Measurements from ENCODE around the gene SPNS1. TPM values are rescaled to one million over a fixed set of nuclear protein-coding genes. Genes with fewer than 3 reads are reported as not detected.

SPNS1 gene
- total RNA-seq, 1 experiment from 2014 or later: 61.3 TPM

DNA sequence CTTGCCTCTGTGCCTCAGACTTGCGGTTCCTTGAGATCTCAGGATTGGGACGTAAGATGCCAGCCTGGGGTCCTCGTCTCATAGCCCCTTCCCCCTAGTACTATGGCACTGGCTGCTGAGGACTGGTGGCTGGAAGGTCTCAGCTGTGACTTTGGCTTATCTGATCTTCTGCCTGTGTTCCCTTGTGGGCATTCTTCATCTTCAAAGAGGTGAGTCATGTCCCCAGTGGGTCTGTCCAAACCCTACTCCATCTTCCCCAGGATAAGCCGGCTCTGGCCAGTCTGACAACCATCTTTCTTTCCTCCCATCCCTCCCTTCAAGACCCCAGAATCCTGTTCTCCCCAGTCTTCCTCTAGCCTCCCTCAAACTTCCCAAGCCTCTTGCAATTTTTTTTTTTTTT lies 39.2 kb upstream of the SPNS1 start:
- no peaks in the 10 kb centered on the region for H3K9me3 Mint-ChIP-seq (ENCODE audit: unreplicated experiment)
- H3K27me3 ChIP-seq (replicated peaks; ENCODE audit: control insufficient read depth, insufficient read depth, low read length): no peaks in the 10 kb centered on the region
- ChIA-PET POLR2A (no interaction called here), CTCF (no interaction called here)
- BruUV-seq (replicated peaks): no TSS peak
- no peaks in the 10 kb centered on the region for H3K36me3 Mint-ChIP-seq (ENCODE audit: insufficient read depth, unreplicated experiment)
- DNase-seq: no peak
- H3K36me3 ChIP-seq (ENCODE audit: control insufficient read depth, insufficient read depth, low read length): no peaks in the 10 kb centered on the region
- H3K4me3 ChIP-seq (ENCODE audit: low read depth, low read length): no peak overlapping the region
- intact Hi-C loops (cut with micrococcal nuclease; ENCODE audit: unreplicated experiment): no loop called here
- H3K4me1 ChIP-seq: no peaks in the 10 kb centered on the region
- TF ChIP-seq, protein P1, sequence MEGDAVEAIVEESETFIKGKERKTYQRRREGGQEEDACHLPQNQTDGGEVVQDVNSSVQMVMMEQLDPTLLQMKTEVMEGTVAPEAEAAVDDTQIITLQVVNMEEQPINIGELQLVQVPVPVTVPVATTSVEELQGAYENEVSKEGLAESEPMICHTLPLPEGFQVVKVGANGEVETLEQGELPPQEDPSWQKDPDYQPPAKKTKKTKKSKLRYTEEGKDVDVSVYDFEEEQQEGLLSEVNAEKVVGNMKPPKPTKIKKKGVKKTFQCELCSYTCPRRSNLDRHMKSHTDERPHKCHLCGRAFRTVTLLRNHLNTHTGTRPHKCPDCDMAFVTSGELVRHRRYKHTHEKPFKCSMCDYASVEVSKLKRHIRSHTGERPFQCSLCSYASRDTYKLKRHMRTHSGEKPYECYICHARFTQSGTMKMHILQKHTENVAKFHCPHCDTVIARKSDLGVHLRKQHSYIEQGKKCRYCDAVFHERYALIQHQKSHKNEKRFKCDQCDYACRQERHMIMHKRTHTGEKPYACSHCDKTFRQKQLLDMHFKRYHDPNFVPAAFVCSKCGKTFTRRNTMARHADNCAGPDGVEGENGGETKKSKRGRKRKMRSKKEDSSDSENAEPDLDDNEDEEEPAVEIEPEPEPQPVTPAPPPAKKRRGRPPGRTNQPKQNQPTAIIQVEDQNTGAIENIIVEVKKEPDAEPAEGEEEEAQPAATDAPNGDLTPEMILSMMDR (IDR thresholded peaks at IDR 0.05; ENCODE audit: insufficient read depth in 1 of 2, low read depth in 1 of 2, low read length in 1 of 2, severe bottlenecking in 1 of 2, unreplicated experiment in 1 of 2): no peak
- H3K9me3 ChIP-seq: no peaks in the 10 kb centered on the region
- no peaks in the 10 kb centered on the region for H3K27me3 Mint-ChIP-seq (ENCODE audit: insufficient read depth, unreplicated experiment)
- no peak overlapping the region for H3K4me3 Mint-ChIP-seq (ENCODE audit: unreplicated experiment)
- peaks cover 6% of the 10 kb centered on the region for H3K4me1 Mint-ChIP-seq (ENCODE audit: low read depth, unreplicated experiment)
- H3K27ac Mint-ChIP-seq (ENCODE audit: unreplicated experiment): no peak overlapping the region

DNA sequence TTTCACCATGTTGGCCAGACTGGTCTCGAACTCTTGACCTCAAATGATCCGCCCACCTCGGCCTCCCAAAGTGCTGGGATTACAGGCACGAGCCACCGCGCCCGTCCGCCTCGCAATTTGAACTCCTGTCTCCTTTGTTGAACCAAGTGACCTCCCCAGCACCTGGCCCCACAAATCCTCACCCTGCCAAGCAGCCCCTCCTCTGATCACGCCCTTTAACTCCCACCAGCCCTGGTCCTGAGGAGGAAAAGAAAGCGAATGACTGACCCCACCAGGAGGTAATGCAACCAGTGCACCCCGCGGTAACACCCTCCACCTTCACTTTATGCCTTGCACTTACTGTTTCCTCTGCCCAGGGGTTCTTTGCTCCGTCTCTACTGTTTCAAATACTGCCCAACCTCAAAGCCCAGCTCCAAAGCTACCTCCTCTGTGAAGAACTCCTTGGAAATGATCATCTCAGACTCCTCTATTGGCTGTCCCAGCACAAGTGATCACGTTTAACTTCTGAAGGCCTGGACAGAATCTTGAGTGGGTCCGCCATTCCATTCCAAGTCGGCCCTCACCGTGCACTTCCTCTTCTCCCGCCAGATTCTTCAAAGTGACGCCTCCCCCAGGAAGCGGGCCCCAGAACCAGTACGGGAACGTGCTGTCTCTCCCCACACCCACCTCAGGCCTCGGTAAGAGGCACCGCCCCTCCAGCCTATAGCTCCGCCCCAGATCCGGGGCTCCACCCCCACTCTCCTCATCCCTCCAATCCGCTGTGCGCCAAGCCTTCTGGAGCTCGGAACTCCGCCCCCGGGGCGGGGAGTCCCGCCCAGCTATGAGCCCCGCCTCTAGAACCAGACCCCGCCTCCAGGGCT lies 38.4 kb upstream of the SPNS1 start:
- Mint-ChIP-seq H3K27ac (ENCODE audit: unreplicated experiment) (no peak overlapping the region), H3K9me3 (ENCODE audit: unreplicated experiment) (no peaks in the 10 kb centered on the region), H3K4me3 (ENCODE audit: unreplicated experiment) (no peak overlapping the region), H3K27me3 (ENCODE audit: insufficient read depth, unreplicated experiment) (no peaks in the 10 kb centered on the region), H3K4me1 (ENCODE audit: low read depth, unreplicated experiment) (peaks cover 6% of the 10 kb centered on the region), H3K36me3 (ENCODE audit: insufficient read depth, unreplicated experiment) (no peaks in the 10 kb centered on the region)
- no peak overlapping the region for H3K4me3 ChIP-seq (ENCODE audit: low read depth, low read length)
- peak; percentile 47 to 48 for DNase-seq
- intact Hi-C loops (cut with micrococcal nuclease; ENCODE audit: unreplicated experiment): no loop called here
- TF ChIP-seq, protein P1 (IDR thresholded peaks at IDR 0.05; ENCODE audit: insufficient read depth in 1 of 2, low read depth in 1 of 2, low read length in 1 of 2, severe bottlenecking in 1 of 2, unreplicated experiment in 1 of 2): no peak
- no peaks in the 10 kb centered on the region for H3K9me3 ChIP-seq
- ChIA-PET POLR2A (no interaction called here), CTCF (no interaction called here)
- no peaks in the 10 kb centered on the region for H3K27me3 ChIP-seq (replicated peaks; ENCODE audit: control insufficient read depth, insufficient read depth, low read length)
- no peaks in the 10 kb centered on the region for H3K36me3 ChIP-seq (ENCODE audit: control insufficient read depth, insufficient read depth, low read length)
- no TSS peak for BruUV-seq (replicated peaks)
- H3K4me1 ChIP-seq: no peaks in the 10 kb centered on the region

- Histone ChIP-seq H3K27me3 (replicated peaks; ENCODE audit: control insufficient read depth, insufficient read depth, low read length) (no peaks in the 10 kb centered on the region), H3K4me3 (ENCODE audit: low read depth, low read length) (no peak overlapping the region), H3K9me3 (no peaks in the 10 kb centered on the region), H3K4me1 (no peaks in the 10 kb centered on the region), H3K36me3 (ENCODE audit: control insufficient read depth, insufficient read depth, low read length) (no peaks in the 10 kb centered on the region)
- Mint-ChIP-seq H3K9me3 (ENCODE audit: unreplicated experiment) (no peaks in the 10 kb centered on the region), H3K4me3 (ENCODE audit: unreplicated experiment) (no peak overlapping the region), H3K27me3 (ENCODE audit: insufficient read depth, unreplicated experiment) (no peaks in the 10 kb centered on the region), H3K27ac (ENCODE audit: unreplicated experiment) (no peak overlapping the region), H3K4me1 (ENCODE audit: low read depth, unreplicated experiment) (peaks cover 6% of the 10 kb centered on the region), H3K36me3 (ENCODE audit: insufficient read depth, unreplicated experiment) (no peaks in the 10 kb centered on the region)
- CTCF ChIA-PET: no interaction called here
- no peak for DNase-seq
- intact Hi-C loops (cut with micrococcal nuclease; ENCODE audit: unreplicated experiment): no loop called here
- no TSS peak for BruUV-seq (replicated peaks)
- POLR2A ChIA-PET: no interaction called here
- TF ChIP-seq, protein P1 (IDR thresholded peaks at IDR 0.05; ENCODE audit: insufficient read depth in 1 of 2, low read depth in 1 of 2, low read length in 1 of 2, severe bottlenecking in 1 of 2, unreplicated experiment in 1 of 2): no peak
Observed at GRCh38 chr16:28936784-28937155, 37.8 kb upstream of the SPNS1 start.

All from Caco-2 (cell line).